NOMO-1 (cell line): ENCODE measurements around the gene MALRD1.

Experiments used
- DNase-seq, 2 experiments: peaks; one replicate each; lab custom pipeline; 2025; ENCODE audit not compliant: unreplicated experiment in 2 of 2; lab: John Stamatoyannopoulos, UW

MALRD1 gene

GRCh38 chr10:19563388-19564141, 515.0 kb downstream of the MALRD1 start:
- DNase-seq, result no peak

- no peak for DNase-seq
These were observed 521.5 kb downstream of the MALRD1 start for GRCh38 chr10:19570120-19570519.

GRCh38 chr10:19570991-19571390, 522.4 kb downstream of the MALRD1 start:
- no peak for DNase-seq

GRCh38 chr10:19572056-19572455, 523.5 kb downstream of the MALRD1 start:
- no peak for DNase-seq

- no peak for DNase-seq
These were observed 528.0 kb downstream of the MALRD1 start for GRCh38 chr10:19576576-19576975.

- no peak for DNase-seq
These were observed 528.8 kb downstream of the MALRD1 start for GRCh38 chr10:19577381-19577780.

GRCh38 chr10:19577807-19578206, 529.2 kb downstream of the MALRD1 start:
- no peak for DNase-seq

- DNase-seq, result no peak
These were observed 530.0 kb downstream of the MALRD1 start for GRCh38 chr10:19578571-19578970.

- DNase-seq, result no peak
These were observed 531.4 kb downstream of the MALRD1 start for GRCh38 chr10:19579761-19580545.

- no peak for DNase-seq
These were observed 532.1 kb downstream of the MALRD1 start for GRCh38 chr10:19580691-19581090.

GRCh38 chr10:19588608-19589007, 540.0 kb downstream of the MALRD1 start:
- DNase-seq, result no peak

- no peak for DNase-seq
These were observed 543.7 kb downstream of the MALRD1 start for GRCh38 chr10:19592276-19592675.

GRCh38 chr10:19595212-19595845, 546.7 kb downstream of the MALRD1 start:
- no peak for DNase-seq

- DNase-seq, result no peak
These were observed 557.2 kb downstream of the MALRD1 start for GRCh38 chr10:19605806-19606205.

- DNase-seq, result no peak
These were observed 558.4 kb downstream of the MALRD1 start for GRCh38 chr10:19606968-19607367.

GRCh38 chr10:19611775-19612174, 563.2 kb downstream of the MALRD1 start:
- no peak for DNase-seq

GRCh38 chr10:19616966-19617365, 568.4 kb downstream of the MALRD1 start:
- no peak for DNase-seq

GRCh38 chr10:19620811-19621210, 572.2 kb downstream of the MALRD1 start:
- DNase-seq, result no peak

GRCh38 chr10:19623321-19623720, 574.7 kb downstream of the MALRD1 start:
- no peak for DNase-seq

- DNase-seq, result no peak
These were observed 577.6 kb downstream of the MALRD1 start for GRCh38 chr10:19626156-19626555.

GRCh38 chr10:19628767-19629560, 580.4 kb downstream of the MALRD1 start:
- no peak for DNase-seq
